Uterus (tissue), 4 donors: ENCODE results near the gene FTCDNL1. TPM values are rescaled to one million over a fixed set of nuclear protein-coding genes. Genes with fewer than 3 reads are reported as not detected.

Source experiments
- DNase-seq, 2 donors: peaks; one replicate each; pipeline ENCODE4 v3.0.0-alpha.2; 2019 to 2020
- H3K27ac ChIP-seq, 2 donors: fragments of 200-600 bp; sonication (generic); 1 replicate in 1 of 2; 2 replicates in 1 of 2; pipeline ENCODE4 v1.5.1; 2016 to 2018
- H3K27me3 ChIP-seq, 2 donors: fragments of 200-600 bp; sonication (generic); one replicate each; pipeline ENCODE4 v1.5.1; 2018 to 2019; ENCODE audit warnings: control low read depth in 1 of 2
- H3K36me3 ChIP-seq, 2 donors: fragments of 200-600 bp; sonication (generic); one replicate each; pipeline ENCODE4 v1.5.1; 2019; ENCODE audit warnings: control low read depth in 1 of 2
- H3K4me1 ChIP-seq, 2 donors: fragments of 200-600 bp; sonication (generic); one replicate each; pipeline ENCODE4 v1.5.1; 2018 to 2019; ENCODE audit warnings: control low read depth in 1 of 2
- H3K4me3 ChIP-seq, 2 donors: fragments of 200-600 bp; sonication (generic); 1 replicate in 1 of 2; 2 replicates in 1 of 2; pipeline ENCODE4 v1.5.1; 2018 to 2019; ENCODE audit warnings: mild to moderate bottlenecking in 1 of 2
- H3K9me3 ChIP-seq, 2 donors: fragments of 200-600 bp; sonication (generic); one replicate each; pipeline ENCODE4 v1.5.1; 2019; ENCODE audit warnings: control low read depth in 1 of 2
- CTCF ChIP-seq, 4 experiments: fragments of 200-600 bp in 2 of 4; fragments of 450-650 bp in 2 of 4; sonication (generic) in 2 of 4; IDR thresholded peaks; one replicate each; pipeline ENCODE4 v1.5.1; 2016 to 2019; ENCODE audit warnings: antibody characterized with exemption in 4 of 4, mild to moderate bottlenecking in 2 of 4, moderate library complexity in 1 of 4
- POLR2A ChIP-seq, 2 donors: fragments of 450-650 bp; IDR thresholded peaks; one replicate each; pipeline ENCODE4 v1.6.1; 2016; ENCODE audit warnings: antibody characterized with exemption in 2 of 2, mild to moderate bottlenecking in 1 of 2, moderate library complexity in 1 of 2
- intact Hi-C: fragments of 100-400 bp; cut with DNase I; formaldehyde crosslinking; loops from one replicate; pipeline ENCODE4 v1.15.1; 2023; ENCODE audit warnings: low total_unique reads
- total RNA-seq, 4 donors: library from RNA; depleted of rRNA in 3 of 4; stranded (reverse); fragments of >200 nt in 3 of 4; gene quantifications; one replicate each; pipeline versions ENCODE4 v1.1.0 to v1.2.4, GENCODE V29; 2014 to 2023
- donor health status: DM: yes; HTN: yes; CAD: no.

The FTCDNL1 gene
- total RNA-seq, 4 donors from 2014 or later = 0.29 to 5.8 (median 1.4) TPM; not detected in 1

GRCh38 chr2:199842631-199843395 lies 8.2 kb downstream of the FTCDNL1 start:
- TF ChIP-seq POLR2A (IDR thresholded peaks at IDR 0.05) = no peak
- no peak for TF ChIP-seq CTCF (IDR thresholded peaks at IDR 0.05)
- intact Hi-C loops = no loop called here
- H3K36me3 ChIP-seq = no peaks in the 10 kb centered on the region
- H3K27me3 ChIP-seq = no peaks in the 10 kb centered on the region
- no peak for DNase-seq
- no peak overlapping the region for H3K27ac ChIP-seq
- no peak overlapping the region for H3K4me3 ChIP-seq
- H3K4me1 ChIP-seq = no peaks in the 10 kb centered on the region
- no peaks in the 10 kb centered on the region for H3K9me3 ChIP-seq

DNA sequence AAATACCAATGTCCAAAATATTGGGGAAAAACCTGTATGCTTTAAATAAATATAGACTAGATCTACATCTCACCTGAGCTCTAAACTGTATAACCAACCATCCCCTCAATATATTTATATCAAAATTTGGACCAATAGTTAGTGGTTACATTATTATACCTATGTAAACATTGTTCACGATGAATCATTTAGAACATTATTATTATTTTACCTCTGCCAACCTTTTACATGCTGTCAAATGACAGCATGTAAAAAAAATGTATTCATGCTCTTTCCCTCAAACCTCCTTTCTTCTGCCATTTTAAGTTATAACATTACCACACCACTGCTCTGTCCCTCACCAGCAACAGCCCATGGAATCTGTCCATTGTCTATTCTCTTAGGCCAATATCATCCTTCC lies 9.6 kb downstream of the FTCDNL1 start:
- no peak overlapping the region for H3K4me3 ChIP-seq
- H3K9me3 ChIP-seq = no peaks in the 10 kb centered on the region
- H3K27ac ChIP-seq = no peak overlapping the region
- H3K27me3 ChIP-seq = no peaks in the 10 kb centered on the region
- intact Hi-C loops = no loop called here
- H3K4me1 ChIP-seq = no peaks in the 10 kb centered on the region
- TF ChIP-seq CTCF (IDR thresholded peaks at IDR 0.05) (no peak), POLR2A (IDR thresholded peaks at IDR 0.05) (no peak)
- no peaks in the 10 kb centered on the region for H3K36me3 ChIP-seq
- DNase-seq = no peak

GRCh38 chr2:199838399-199838798 lies 12.6 kb downstream of the FTCDNL1 start:
- Histone ChIP-seq H3K4me1 (no peaks in the 10 kb centered on the region), H3K9me3 (no peaks in the 10 kb centered on the region), H3K27ac (no peak overlapping the region), H3K27me3 (no peaks in the 10 kb centered on the region), H3K4me3 (no peak overlapping the region), H3K36me3 (no peaks in the 10 kb centered on the region)
- intact Hi-C loops = no loop called here
- no peak for TF ChIP-seq CTCF (IDR thresholded peaks at IDR 0.05)
- no peak for TF ChIP-seq POLR2A (IDR thresholded peaks at IDR 0.05)
- DNase-seq = no peak

- H3K27ac ChIP-seq = no peak overlapping the region
- H3K9me3 ChIP-seq = no peaks in the 10 kb centered on the region
- H3K27me3 ChIP-seq = no peaks in the 10 kb centered on the region
- TF ChIP-seq CTCF (IDR thresholded peaks at IDR 0.05) (no peak), POLR2A (IDR thresholded peaks at IDR 0.05) (no peak)
- intact Hi-C loops = no loop called here
- H3K4me3 ChIP-seq = no peak overlapping the region
- no peaks in the 10 kb centered on the region for H3K36me3 ChIP-seq
- no peak for DNase-seq
- H3K4me1 ChIP-seq = no peaks in the 10 kb centered on the region
Observed at GRCh38 chr2:199836943-199837342, 14.0 kb downstream of the FTCDNL1 start.

GRCh38 chr2:199833525-199833924 lies 17.5 kb downstream of the FTCDNL1 start:
- H3K4me1 ChIP-seq = no peaks in the 10 kb centered on the region

More at GRCh38 chr2:199833525-199833924, 17.5 kb downstream of the FTCDNL1 start:
- Histone ChIP-seq H3K36me3 (no peaks in the 10 kb centered on the region), H3K9me3 (no peaks in the 10 kb centered on the region), H3K27me3 (no peaks in the 10 kb centered on the region), H3K4me3 (no peak overlapping the region), H3K27ac (no peak overlapping the region)
- intact Hi-C loops = no loop called here
- TF ChIP-seq CTCF (IDR thresholded peaks at IDR 0.05) (no peak), POLR2A (IDR thresholded peaks at IDR 0.05) (no peak)
- DNase-seq = no peak
